Adipocyte (in vitro differentiated cells): ENCODE data around the gene DGUOK.

ENCODE experiments used
- DNase-seq: peaks from one replicate; pipeline ENCODE4 v3.0.0-alpha.2; 2015; ENCODE audit warnings: low read depth
- H3K27me3 ChIP-seq: replicated peaks from 2 replicates; pipeline ENCODE4 v1.7.0; 2013; ENCODE audit warnings: mild to moderate bottlenecking, low read length, moderate library complexity; ENCODE audit not compliant: control insufficient read depth, insufficient read depth
- H3K36me3 ChIP-seq: 2 replicates; pipeline ENCODE4 v1.7.0; 2013; ENCODE audit warnings: low read length, mild to moderate bottlenecking, moderate library complexity; ENCODE audit not compliant: control insufficient read depth, insufficient read depth, severe bottlenecking
- H3K4me1 ChIP-seq: 2 replicates; pipeline ENCODE4 v1.7.0; 2013; ENCODE audit warnings: mild to moderate bottlenecking, low read length, moderate library complexity; ENCODE audit not compliant: control insufficient read depth, insufficient read depth
- H3K4me3 ChIP-seq: 2 replicates; pipeline ENCODE4 v1.7.0; 2013; ENCODE audit warnings: mild to moderate bottlenecking, low read length, moderate library complexity
- H3K9ac ChIP-seq: 2 replicates; pipeline ENCODE4 v1.7.0; 2013; ENCODE audit warnings: mild to moderate bottlenecking, low read length, moderate library complexity
- H3K9me3 ChIP-seq: 2 replicates; pipeline ENCODE4 v1.7.0; 2013; ENCODE audit warnings: mild to moderate bottlenecking, low read length, moderate library complexity; ENCODE audit not compliant: control insufficient read depth

Gene DGUOK

DNA sequence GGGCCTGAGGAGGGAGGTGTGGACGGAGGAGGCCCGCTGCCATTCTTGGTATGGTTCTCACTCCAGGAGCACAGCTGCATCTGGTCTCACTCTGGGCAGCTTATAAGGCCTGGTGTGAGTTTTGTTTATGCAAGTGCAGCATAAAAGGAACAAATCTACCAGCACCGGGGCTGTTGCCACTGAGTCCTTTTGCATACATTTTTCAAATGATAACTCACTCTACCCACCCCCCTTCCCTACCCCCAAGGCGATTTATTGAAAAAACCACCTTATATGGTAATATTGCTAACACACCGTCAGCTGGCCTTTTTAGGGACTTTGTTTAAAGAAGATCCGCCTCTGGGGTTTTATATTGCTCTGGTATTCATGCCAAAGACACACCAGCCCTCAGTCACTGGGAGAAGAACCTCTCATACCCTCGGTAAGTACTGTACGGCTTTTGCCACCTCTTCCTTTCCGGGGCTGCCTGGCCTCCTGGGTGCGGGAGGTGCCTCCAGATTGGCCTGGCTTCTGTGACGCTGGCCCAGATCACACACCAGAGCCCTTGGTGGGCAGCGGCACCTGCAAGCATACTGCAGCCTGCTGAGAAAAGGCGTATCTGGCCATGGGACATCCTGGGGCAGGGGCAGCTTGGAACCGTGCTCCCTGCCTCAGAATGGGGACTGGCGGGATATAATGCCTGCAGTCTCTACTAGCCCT is 33.9 kb upstream of the DGUOK start, which contains the start of gene ACTG2:
Gene ACTG2, plus strand, starts transcription at position 378 of the 699 bp plus-strand sequence. CDS start 8,304 bp downstream, outside the sequence.
- Histone ChIP-seq H3K4me1 (peaks cover 16% of the 10 kb centered on the region), H3K27me3 (peaks cover 48% of the 10 kb centered on the region), H3K4me3 (no peak within 1 kb of the TSS), H3K9me3 (no peaks in the 10 kb centered on the region), H3K9ac (no peak within 1 kb of the TSS), H3K36me3 (no peaks in the 10 kb centered on the region)
- peak; percentile 29 for DNase-seq

DNA sequence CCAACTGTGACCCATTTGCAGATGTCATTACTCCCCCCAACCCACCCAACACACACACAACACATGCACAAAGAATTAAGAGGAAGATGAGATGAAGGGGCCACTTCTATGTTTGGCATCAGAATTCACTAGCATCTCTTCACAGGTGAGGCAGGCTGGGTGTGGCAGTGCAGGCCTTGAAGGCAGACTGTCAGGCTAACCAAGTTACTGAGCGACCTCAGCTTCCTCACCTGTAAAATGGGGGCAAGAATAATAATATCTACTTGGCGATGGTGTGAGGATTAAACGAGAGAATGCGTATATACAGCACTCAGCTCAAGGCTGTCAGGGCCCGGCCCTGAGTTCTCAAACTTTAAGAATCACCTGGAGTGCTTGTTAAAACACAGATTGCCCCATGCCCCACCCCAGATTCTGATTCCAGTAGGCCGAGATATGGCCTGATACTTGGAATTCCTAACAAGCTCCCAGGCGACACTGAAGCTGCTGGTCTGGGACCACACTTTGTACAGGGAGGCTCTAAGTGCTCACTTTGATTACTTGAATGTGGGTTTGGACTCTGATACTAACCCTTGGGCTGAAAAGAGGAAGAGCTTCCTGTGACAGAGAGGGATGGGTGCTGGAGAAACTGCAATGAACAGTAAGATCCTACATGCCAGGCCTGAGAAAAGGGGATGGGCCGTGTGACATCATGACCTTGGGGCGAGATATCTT is 32.8 kb upstream of the DGUOK start:
- Histone ChIP-seq H3K36me3 (no peaks in the 10 kb centered on the region), H3K27me3 (peaks cover 48% of the 10 kb centered on the region), H3K4me1 (peaks cover 16% of the 10 kb centered on the region), H3K9me3 (no peaks in the 10 kb centered on the region), H3K9ac (no peak overlapping the region), H3K4me3 (no peak overlapping the region)
- DNase-seq = no peak

GRCh38 chr2:73894475-73894850 is 32.2 kb upstream of the DGUOK start:
- no peak for DNase-seq
- H3K9me3 ChIP-seq = no peaks in the 10 kb centered on the region
- H3K36me3 ChIP-seq = no peaks in the 10 kb centered on the region
- no peak overlapping the region for H3K4me3 ChIP-seq
- no peak overlapping the region for H3K9ac ChIP-seq
- peaks cover 13% of the 10 kb centered on the region for H3K4me1 ChIP-seq
- peaks cover 52% of the 10 kb centered on the region for H3K27me3 ChIP-seq

DNA sequence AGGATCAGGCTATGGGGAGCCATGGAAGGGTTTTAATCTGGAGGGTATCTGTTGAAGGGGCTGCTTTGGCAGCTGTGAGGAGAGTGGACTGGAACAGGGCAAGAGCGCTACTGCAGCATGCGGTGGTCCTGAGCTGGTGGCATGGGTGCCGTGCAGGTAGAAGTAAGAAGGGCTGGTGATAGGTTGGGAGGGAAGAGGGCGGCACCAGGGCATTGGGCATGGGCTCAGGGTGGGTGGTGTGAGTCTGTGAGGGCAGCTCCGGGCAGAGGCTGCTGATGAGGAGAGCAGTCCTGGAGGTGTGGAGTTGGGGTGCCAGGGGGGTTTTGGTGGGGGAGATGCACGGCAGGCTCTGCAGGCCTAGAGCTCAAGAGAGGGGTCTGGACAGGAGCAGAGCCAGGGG is 31.8 kb upstream of the DGUOK start:
- Histone ChIP-seq H3K9me3 (no peaks in the 10 kb centered on the region), H3K36me3 (no peaks in the 10 kb centered on the region), H3K27me3 (peaks cover 56% of the 10 kb centered on the region), H3K4me1 (peaks cover 11% of the 10 kb centered on the region), H3K4me3 (no peak overlapping the region), H3K9ac (no peak overlapping the region)
- DNase-seq = no peak

DNA sequence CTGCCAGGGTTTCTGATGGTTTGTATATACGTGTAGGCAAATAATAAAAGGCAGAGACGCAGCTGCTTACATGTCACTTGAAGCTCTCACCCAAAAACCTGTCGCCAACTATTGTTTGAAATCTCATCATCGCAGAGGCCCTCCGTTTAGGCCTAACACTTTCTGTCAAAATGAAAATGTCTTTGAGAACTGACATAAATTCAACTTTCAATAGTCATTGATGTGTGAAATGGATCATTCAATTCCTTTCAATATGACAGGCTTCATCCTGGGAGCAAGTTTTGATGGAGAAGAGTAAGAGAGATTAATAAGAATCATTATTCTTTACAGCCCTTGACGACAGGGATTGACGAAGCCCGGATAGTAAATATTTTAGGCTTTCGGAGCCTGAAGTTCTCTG is 31.2 kb upstream of the DGUOK start:
- H3K4me3 ChIP-seq = no peak overlapping the region
- peaks cover 56% of the 10 kb centered on the region for H3K27me3 ChIP-seq
- no peak for DNase-seq
- H3K9me3 ChIP-seq = no peaks in the 10 kb centered on the region
- H3K4me1 ChIP-seq = peaks cover 11% of the 10 kb centered on the region
- H3K9ac ChIP-seq = no peak overlapping the region
- H3K36me3 ChIP-seq = no peaks in the 10 kb centered on the region

GRCh38 chr2:73896362-73897239 is 30.1 kb upstream of the DGUOK start:
- Histone ChIP-seq H3K4me3 (no peak overlapping the region), H3K27me3 (peaks cover 55% of the 10 kb centered on the region), H3K36me3 (no peaks in the 10 kb centered on the region), H3K9me3 (no peaks in the 10 kb centered on the region), H3K9ac (no peak overlapping the region), H3K4me1 (peaks cover 11% of the 10 kb centered on the region)
- DNase-seq = peak; percentile 91

- Histone ChIP-seq H3K4me1 (peaks cover 11% of the 10 kb centered on the region), H3K9me3 (no peaks in the 10 kb centered on the region), H3K9ac (no peak overlapping the region), H3K27me3 (peaks cover 57% of the 10 kb centered on the region), H3K4me3 (no peak overlapping the region), H3K36me3 (no peaks in the 10 kb centered on the region)
- DNase-seq = no peak
These were observed 29.5 kb upstream of the DGUOK start for GRCh38 chr2:73897240-73897583.

GRCh38 chr2:73897934-73898333 is 28.7 kb upstream of the DGUOK start:
- Histone ChIP-seq H3K4me3 (no peak overlapping the region), H3K27me3 (peaks cover 57% of the 10 kb centered on the region), H3K36me3 (no peaks in the 10 kb centered on the region), H3K9ac (no peak overlapping the region), H3K4me1 (peaks cover 11% of the 10 kb centered on the region), H3K9me3 (no peaks in the 10 kb centered on the region)
- DNase-seq = no peak

GRCh38 chr2:73899801-73900336 is 26.8 kb upstream of the DGUOK start:
- Histone ChIP-seq H3K4me1 (peaks cover 11% of the 10 kb centered on the region), H3K27me3 (peaks cover 42% of the 10 kb centered on the region), H3K9ac (no peak overlapping the region), H3K9me3 (no peaks in the 10 kb centered on the region), H3K36me3 (no peaks in the 10 kb centered on the region), H3K4me3 (no peak overlapping the region)
- DNase-seq = no peak

DNA sequence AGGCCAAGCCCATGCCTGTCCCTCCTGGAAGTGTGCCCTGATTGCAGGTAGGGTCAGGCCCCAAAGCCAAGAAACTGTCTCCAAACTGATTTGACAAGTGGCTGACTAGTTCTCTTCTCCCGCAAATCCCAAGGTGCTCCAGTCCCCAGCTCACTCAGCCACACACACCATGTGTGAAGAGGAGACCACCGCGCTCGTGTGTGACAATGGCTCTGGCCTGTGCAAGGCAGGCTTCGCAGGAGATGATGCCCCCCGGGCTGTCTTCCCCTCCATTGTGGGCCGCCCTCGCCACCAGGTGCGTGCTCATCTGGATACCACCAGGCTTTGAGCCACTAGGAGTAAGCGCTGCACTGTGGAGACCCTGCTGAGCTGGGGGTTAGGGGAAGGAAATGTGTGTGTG is 25.5 kb upstream of the DGUOK start:
- Histone ChIP-seq H3K4me1 (peaks cover 11% of the 10 kb centered on the region), H3K4me3 (no peak overlapping the region), H3K9ac (no peak overlapping the region), H3K36me3 (no peaks in the 10 kb centered on the region), H3K27me3 (peaks cover 42% of the 10 kb centered on the region), H3K9me3 (no peaks in the 10 kb centered on the region)
- no peak for DNase-seq

- H3K27me3 ChIP-seq = peaks cover 42% of the 10 kb centered on the region
- no peak overlapping the region for H3K9ac ChIP-seq
- H3K4me1 ChIP-seq = peaks cover 3% of the 10 kb centered on the region
- H3K4me3 ChIP-seq = no peak overlapping the region
- H3K36me3 ChIP-seq = no peaks in the 10 kb centered on the region
- no peak for DNase-seq
- no peaks in the 10 kb centered on the region for H3K9me3 ChIP-seq
These were observed 24.4 kb upstream of the DGUOK start for GRCh38 chr2:73902284-73902683.
